Dermis blood vessel endothelial cell (primary cell): ENCODE data around the gene ARHGEF28. TPM values are rescaled to one million over a fixed set of nuclear protein-coding genes. Genes with fewer than 3 reads are reported as not detected.

ENCODE experiments used
- DNase-seq: peaks from one replicate; pipeline ENCODE4 v3.0.0; 2010
- total RNA-seq: library from RNA; depleted of rRNA; stranded (reverse); fragments of >200 nt; gene quantifications from 2 replicates; pipeline ENCODE4 v1.2.3, GENCODE V29; 2014

ARHGEF28 gene
- total RNA-seq, 1 donor from 2014 or later, result 151 TPM

GRCh38 chr5:73654171-73654811 is 28.3 kb downstream of the ARHGEF28 start:
- peak; percentile 82 for DNase-seq

GRCh38 chr5:73654819-73655318 is 28.9 kb downstream of the ARHGEF28 start:
- DNase-seq, result no peak

DNA sequence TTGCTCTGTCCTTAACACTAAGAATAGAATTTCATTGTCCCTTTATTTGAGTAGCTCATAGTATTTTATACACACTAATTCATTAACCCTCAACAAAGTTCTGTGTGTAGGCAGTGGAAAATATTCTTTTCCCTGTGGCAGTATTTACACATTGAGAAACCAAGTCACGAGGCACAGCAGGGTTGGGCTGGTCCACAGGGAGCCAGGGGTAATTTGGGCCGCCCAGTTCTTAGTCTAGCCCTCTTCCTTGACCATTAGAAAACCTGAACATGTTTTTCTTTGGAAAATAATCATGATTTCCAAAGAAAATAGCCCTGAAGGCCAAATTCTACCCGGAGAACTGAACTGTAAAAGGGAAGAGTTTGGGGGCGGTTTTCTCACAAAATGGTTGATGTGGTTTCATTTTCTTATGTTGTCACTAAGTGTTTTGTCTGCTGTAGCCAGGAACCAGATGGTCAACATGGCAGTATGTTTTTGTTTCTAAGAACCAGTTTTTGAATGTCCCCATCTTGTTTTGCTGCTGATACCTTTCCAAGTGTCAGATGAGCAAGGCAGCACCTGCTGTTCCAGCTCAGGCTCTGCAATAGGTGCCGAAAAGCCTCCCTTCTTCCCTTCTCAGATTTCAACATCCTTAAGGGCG is 29.6 kb downstream of the ARHGEF28 start:
- DNase-seq, result no peak

DNA sequence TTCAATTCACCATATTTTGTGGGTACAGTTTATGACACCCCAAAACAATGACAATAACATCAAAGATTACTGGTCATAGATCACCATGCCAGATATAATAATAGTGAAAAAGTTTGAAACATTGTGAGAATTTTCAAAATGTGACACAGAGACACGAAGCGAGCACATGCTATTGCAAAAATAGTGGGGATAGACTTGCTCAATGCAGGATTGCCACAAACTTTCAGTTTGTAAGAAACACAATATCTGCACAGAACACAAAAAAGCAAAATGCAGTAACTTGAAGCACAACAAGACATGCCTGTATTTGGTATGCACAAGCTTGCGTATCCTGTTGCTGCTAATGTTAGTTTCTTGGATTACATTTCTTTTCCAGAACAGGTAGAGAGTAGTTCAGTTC is 35.8 kb downstream of the ARHGEF28 start:
- DNase-seq, result no peak

DNA sequence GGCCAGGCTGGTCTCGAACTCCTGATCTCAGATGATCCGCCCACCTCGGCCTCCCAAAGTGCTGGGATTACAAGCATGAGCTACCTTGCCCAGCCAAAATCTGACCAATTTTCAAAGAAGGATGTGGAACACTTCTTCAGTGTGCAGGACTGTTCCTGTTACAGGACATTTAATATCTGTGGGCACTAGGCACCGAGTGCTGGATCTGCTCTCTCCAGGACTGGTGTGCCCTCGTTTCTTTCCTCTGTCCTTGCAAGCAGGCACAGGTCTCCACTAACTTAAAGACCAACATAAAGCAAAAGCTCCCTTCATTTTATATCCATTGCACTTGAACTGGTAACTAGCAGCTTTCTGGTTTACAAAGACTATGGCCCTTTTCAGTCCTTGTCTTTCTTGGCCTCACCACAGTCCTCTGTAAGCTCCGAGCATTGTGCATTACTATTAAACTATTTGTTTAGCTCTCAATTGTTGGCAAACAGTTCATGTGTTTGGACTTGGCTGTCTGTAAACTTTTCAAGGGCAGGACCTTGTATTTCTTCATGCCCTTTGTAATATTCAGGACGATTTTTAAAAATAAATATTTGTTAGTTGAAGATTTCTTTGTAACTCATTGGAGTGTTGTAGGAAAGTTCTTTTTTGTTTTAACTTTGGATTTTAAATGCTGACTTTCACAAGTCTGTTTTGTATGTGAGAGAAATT is 37.3 kb downstream of the ARHGEF28 start:
- DNase-seq, result no peak

GRCh38 chr5:73663860-73664240 is 37.9 kb downstream of the ARHGEF28 start:
- DNase-seq, result no peak

- DNase-seq, result no peak
Measured at GRCh38 chr5:73664796-73665195, 38.8 kb downstream of the ARHGEF28 start.

DNA sequence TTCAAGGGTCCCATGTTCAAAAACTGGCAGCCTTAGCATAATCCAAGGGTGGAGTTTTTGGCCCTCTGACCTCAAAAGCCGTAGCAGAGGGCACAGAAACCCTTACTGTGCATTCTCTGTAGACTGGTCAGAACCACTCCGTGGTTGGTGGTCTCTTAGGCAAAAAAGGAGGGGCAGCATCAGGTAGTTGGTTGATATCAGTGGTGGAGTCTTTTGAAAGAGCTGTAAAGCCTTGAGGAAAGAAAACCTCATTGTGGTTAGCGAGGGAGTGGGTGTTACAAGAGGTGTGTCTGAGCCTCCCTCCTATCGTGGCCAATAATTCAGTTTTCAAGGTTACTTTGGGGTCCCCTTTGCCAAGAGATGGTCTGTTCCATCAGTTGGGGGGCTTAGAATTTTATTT is 40.9 kb downstream of the ARHGEF28 start:
- no peak for DNase-seq

DNA sequence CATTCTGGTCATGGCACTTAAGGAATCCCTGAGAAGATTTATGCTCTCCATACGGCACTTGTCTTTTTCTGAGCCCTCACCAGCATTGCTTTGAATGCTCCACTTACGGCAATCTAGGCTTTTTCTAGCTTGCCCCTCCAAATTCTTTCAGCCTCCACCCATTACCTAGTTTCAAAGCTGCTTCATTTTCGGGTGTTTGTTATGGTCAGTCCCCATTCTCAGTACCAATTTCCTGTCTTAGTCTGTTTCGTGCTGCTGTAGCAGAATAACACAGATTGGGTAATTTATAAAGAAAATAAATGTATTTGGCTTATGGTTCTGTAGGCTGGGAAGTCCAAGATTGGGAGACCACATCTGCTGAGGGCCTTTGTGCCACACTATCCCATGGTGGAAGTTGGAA is 42.0 kb downstream of the ARHGEF28 start:
- DNase-seq, result no peak

DNA sequence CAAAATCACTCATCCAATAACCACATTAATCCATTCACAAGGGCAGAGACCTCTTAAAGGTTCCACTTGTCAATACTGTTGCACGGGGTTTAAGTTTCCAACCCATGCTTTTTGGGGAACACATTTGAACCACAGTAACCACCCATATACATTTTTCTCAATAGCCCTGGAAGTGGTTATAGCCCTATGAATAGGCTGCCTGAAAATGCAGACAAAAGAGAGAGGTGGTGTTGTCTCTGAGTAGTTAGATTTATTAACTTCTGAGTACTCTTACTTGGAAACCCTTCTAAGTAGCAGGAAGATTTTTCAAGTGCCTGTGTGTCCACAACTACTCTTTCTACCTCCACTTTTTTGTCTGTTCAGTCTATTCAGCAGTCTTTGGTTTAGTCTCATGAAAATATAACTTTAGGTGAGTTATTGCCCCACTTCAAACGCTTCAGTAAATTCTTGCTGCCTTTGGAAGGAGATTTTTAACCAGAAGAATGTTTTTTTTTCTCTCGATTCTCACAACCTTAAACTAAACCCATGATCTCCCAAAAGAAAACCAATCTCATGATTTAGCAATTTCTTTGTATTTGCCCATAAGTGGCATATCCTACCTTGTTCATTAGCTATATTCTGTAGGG is 42.6 kb downstream of the ARHGEF28 start:
- no peak for DNase-seq

GRCh38 chr5:73670731-73671130 is 44.7 kb downstream of the ARHGEF28 start:
- DNase-seq, result no peak

GRCh38 chr5:73672132-73672531 is 46.1 kb downstream of the ARHGEF28 start:
- DNase-seq, result no peak

DNA sequence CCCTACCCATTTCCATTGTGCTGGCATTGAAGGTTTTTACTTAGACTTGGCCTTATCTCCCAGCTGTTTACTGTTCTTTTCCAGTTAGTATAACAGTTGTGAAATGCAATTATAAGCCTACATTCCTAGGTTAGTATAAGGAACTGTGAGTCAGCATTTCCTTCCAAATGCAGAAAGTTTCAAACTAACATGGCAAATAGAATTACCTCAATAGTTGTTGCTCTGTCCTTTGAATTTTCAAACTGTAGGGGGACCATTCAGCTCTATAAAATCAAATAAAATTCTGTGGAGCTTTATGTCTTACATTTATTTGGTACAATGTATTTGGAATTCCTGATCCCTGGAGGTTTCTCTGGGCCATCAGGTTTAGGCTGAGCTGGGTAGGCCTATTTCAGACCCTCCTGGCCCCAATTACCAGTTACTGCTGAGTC is 47.2 kb downstream of the ARHGEF28 start:
- peak; percentile 85 for DNase-seq

GRCh38 chr5:73674669-73675004 is 48.6 kb downstream of the ARHGEF28 start:
- DNase-seq, result no peak

DNA sequence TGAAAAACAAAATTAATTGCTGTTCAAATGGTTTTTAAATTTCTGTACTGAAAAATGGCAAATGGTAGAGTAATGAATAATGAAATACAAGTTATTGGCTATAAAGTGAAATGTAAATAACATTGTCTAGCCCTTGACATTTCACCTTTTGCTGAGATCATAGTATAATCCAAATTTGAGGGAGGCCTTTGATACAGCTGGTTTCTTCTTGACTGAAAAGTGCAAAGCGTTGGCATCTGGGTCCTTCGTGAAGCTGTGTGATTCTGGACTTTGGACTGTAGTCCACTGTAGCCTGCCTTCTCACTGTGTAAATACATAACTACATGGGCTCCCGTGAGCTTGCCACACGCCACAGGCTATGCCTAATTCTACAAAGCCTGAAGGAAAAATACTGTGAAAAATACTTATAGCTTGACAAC is 52.3 kb downstream of the ARHGEF28 start:
- DNase-seq, result no peak

- DNase-seq, result no peak
Measured at GRCh38 chr5:73678807-73679206, 52.8 kb downstream of the ARHGEF28 start.

DNA sequence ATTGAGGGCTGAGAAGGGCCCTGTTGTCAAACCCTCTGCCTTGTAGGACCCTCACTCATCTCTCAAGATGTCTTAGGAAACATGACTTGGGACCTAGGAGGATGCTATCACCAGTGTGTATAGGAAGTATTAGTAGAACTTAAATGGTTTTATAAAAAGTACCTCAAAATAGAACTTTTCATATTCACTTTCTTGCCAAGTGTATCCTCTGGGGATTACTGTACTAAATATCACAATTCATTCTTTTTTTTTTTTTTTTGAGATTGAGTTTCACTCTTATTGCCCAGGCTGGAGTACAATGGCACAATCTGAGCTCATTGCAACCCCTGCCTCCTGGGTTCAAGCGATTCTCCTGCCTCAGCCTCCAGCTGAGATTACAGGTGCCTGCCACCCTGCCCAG is 56.2 kb downstream of the ARHGEF28 start:
- DNase-seq, result no peak

DNA sequence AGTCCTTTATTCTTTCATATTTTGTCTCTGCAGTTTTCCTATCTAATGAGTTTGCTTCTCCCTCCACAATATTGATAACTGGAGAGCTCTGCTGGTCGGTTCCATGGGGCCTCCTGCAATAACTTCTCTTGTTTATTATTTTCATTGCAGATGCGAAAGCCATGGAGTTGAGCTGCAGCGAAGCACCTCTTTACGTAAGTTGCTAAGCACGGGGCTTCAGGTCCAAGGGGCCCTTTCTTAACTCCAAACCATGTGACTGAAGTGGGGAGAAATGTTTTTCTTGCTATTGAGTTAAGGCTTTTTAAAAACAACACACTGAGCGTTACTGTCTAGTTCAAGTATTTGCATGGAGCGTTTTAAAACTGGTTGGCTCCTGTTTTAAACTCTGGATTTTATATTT is 58.7 kb downstream of the ARHGEF28 start:
- DNase-seq, result no peak

- DNase-seq, result no peak
Measured at GRCh38 chr5:73686912-73687311, 60.9 kb downstream of the ARHGEF28 start.

- DNase-seq, result no peak
Measured at GRCh38 chr5:73687357-73687756, 61.4 kb downstream of the ARHGEF28 start.

DNA sequence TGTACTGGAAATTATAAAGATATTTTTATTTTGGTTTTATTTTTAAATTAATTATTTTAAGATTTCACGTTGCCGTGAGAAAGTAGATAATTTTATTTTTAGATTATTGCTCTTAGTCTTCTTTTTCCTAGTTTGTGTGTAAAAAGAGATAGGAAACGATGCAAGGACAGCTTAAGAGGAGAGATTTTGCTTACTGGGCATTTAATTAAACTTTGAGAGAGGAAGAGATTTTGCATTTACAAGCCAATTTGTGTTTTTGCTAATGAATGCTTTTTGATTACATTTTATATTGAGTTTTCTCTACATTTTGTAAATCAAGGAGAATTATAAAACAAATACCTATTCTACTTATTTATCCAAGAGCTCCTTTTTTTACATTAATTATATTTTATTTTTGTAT is 64.0 kb downstream of the ARHGEF28 start:
- no peak for DNase-seq

- DNase-seq, result no peak
Measured at GRCh38 chr5:73691302-73692080, 65.5 kb downstream of the ARHGEF28 start.

DNA sequence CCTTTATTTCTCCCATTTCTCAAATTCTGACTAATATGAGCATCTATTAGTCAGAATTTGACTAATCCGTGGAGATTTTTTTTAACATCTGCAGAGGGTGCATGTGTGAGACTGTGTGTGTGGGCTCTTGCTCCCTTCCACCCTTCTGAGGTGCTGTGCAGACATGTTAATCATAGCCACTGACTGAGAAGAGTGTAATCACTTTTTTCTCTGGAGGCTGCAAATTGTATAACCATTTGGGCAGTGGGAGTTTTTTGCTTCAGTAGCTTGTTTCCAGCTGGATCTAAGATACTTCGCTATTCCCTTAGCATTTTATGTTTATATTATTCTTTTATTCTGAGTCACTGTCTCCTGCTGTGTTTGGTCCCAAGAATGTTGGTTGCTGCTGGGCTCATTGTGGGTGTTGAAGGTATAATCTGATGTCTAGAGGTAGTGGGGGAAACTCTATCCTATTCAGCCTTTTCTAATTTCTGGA is 66.2 kb downstream of the ARHGEF28 start:
- no peak for DNase-seq
